HG03095 (cell line): Measurements from ENCODE around the gene HAUS6.
A peak's percentile ranks its signal among the peaks of the same experiment; 100 is the strongest.
"Not testable (repeated sequence)": the region's sequence is repeated elsewhere in the genome, so short reads cannot be mapped to it uniquely, and the experiment has no call there.

ENCODE experiments used
- ATAC-seq: cut with Tn5 transposase; IDR thresholded peaks from one replicate; pipeline ENCODE4 v1.9.1; 2021; ENCODE audit warnings: moderate library complexity; ENCODE audit not compliant: unreplicated experiment

The HAUS6 gene

DNA sequence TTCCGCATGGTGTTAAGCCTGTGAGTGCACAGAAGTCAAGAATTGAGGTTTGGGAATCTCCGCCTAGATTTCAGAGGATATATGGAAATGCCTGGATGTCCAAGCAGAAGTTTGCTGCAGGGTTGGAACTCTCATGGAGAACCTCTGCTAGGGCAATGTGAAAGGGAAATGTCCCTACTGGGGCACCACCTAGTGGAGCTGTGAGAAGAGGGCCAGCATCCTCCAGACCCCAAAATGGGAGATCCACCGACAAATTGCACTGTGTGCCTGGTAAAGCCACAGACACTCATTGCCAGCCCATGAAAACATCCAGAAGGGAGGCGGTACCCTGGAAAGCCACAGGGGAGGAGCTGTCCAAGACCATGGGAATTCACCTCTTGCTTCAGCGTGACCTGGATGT, 66.1 kb downstream of the HAUS6 start:
- ATAC-seq, result no peak

DNA sequence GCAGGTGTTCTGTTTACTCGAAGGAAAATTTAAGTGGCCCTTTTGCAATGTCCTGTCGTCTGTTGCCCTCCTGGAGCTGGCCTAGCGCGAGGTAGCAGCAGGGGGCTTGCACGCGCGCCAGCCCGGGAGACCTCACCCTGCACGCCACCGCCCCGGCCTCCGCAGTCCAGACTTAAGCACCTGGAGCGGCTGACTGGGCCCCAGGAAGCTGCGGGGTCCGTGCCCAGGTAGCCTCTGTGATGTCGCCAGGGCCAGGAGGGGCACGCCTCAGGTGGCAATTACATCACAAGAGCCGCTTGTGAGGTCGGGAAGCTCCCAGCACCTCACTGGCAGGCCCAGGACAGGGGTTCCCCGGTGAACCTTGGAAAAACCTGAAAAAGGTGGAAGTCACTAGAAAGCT, 69.7 kb downstream of the HAUS6 start, which contains the start of gene SAXO1:
TSS of gene SAXO1 (minus strand) at position 195 of the 400 bp plus-strand sequence. CDS start 301 bp downstream, outside the sequence.
- no peak for ATAC-seq

DNA sequence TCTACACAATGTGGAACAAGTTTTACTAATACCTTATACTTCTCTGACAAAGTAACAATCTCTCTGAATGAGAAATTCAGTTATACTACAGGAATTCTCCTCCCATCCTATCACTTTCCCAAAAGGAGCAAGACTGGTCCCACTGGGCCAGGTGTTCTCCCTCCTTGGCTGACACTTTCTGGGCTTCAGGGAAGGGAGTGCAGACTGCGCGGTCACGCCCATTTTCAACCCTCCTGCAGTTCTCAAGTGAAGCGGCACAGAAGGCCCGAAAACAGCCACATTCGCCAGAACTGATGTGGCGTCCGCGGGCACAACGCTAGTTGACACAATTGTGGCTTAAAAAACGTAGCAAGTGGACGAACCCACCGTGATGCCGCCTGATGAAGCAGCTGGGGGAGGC, 70.3 kb downstream of the HAUS6 start:
- no peak for ATAC-seq

DNA sequence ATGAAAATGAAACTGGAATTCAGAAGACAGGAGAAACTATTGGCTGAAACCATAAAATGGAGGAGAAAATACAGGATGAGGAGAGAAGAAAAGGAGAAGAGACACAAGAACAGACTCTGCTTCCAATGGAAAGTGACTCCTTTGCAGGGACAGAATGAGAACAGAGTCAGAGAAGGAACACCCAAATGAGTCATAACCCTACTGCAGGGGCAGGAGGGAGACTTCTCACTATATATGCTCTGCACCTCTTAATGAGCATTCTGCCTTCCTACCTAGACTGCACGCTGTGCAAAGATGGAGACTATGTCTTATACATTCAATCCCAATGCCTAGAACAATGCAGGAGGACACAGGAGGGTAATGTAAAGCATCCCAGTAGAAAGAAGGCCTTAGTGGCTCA, 71.8 kb downstream of the HAUS6 start:
- ATAC-seq, result peak; percentile 65

DNA sequence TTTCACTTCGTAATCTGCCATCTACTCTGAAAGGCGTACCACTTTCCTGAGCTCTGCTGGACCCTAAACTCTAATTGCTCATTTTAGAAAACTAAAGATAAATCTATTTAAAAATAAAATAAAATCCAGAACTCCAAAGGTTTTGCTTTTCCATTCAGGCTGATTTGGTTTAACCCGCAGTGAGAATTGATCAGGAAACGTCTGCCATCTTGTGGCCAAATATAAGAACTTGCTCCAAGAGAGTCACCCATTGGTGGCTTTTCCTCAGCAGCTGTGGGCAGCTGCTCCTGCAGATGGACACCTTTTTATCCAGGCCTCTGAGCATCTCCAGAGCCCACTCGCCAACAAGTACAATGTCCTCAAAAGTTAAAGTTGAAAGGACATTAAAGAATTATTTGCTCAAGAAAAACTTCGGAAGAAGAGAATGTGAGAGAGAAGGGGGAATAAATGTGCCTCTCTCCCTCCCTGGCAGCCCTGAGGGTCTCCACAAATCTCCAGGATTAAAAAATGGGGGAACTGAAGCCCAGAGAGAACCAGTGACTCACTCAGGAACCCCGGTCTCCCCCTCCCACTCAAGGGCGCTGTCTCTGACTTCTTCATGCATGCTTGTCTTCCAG, 73.8 kb downstream of the HAUS6 start:
- peak; percentile 56 for ATAC-seq

DNA sequence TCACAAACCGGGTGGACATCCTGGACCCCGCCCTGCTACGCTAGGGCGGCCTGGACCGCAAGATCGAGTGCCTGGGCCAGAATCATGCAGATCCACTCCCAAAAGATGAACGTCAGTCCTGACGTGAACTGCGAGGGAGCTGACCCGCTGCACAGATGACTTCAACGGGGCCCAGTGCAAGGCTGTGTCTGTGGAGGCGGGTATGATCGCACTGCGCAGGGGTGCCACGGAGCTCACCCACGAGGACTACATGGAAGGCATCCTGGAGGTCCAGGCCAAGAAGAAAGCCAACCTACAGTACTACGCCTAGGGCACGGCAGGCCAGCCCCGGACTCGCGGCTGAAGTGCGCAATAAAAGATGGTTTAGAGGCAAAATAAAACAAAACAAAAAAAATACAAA, 74.9 kb downstream of the HAUS6 start:
- ATAC-seq, result no peak

DNA sequence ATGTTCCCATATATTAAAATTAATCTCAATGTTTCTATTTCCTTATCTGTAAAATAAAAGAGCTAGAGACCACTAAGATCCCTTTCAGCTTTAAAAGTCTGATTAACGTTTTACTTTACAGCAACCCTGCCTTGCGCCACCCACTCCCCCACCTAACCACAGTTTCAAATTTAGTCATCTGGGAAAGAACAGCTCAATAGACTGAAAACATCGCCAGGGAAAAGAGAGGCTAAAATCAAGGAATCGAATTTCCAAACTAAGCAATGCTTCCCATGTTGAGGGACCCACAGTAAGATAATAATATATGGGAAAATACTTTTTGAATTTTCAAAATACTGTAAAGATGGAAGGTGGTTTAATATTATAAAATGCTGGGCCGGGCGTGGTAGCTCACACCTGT, 76.3 kb downstream of the HAUS6 start:
- ATAC-seq, result no peak

DNA sequence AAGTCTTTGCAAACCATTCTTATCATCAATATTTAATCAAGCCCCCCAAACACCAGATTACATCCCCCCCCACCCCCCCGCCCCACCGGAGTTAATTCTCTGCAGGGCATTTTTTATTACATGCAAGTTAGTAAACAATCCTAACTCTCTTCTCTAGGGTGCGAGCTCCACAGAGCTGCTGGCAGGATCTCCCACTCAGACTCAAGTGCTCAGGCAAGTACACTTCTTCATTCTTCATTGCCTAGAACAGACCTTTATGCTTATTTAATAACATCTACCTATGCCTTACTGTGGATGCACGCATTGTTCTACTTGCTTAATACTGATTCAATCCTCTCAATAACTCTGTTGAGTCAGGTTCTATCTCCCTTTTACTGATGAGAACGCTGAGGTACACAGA, 79.6 kb downstream of the HAUS6 start:
- no peak for ATAC-seq

DNA sequence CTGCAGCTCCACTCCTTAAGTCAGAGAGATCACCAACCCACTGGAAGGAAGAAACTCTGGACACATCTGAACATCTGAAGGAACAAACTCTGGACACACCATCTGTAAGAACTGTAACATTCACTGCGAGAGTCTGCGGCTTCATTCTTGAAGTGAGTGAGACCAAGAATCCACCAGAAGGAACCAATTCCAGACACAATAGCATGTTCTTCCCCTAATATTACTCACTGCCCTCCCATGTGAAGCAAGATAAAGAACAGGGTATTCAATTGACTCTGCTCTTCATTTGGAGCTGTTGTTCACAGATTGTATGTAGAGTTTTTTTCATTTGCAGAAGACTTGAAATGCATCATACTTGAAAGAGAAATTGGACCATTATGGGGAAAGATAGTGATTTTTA, 80.5 kb downstream of the HAUS6 start:
- ATAC-seq, result no peak

DNA sequence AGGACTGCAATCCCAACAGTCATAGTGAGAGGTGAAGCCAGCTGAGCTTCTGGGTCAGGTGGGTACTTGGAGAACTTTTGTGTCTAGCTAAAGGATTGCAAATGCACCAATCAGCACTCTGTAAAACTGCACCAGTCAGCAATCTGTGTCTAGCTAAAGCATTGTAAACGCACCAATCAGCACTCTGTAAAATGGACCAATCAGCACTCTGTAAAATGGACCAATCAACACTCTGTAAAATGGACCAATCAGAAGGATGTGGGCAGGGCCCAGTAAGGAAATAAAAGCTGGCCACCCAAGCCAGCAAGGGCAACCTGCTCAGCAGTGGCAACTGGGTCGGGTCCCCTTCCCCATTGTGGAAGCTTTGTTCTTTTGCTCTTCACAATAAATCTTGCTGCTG, 81.1 kb downstream of the HAUS6 start:
- not testable (repeated sequence) for ATAC-seq

DNA sequence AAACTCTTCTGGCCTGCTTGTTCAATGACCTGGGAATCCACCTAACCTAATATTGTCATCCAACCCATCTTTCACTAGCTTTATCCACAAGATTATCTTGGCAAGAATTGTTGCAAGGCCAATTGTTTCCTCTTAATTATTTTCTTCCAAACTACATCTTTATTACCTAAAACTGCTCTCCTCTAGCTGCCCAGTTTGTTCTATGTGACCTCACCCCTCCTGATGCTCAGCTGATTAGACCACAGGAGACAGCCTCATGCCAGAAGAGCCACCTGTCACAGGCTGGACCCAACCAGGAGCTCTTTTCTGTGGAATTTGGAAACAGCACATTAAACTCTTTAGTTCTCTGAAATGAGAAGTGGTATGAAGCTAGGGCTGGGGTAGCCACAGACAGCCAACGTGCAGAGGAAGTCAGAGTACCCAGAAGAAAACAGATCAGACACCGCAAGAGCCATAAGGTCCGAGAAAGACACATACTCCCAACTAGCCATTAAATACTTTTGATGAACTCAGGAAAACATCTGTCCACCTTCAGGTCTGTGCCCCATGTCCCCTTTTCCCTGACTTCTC, 81.7 kb downstream of the HAUS6 start:
- ATAC-seq, result no peak

DNA sequence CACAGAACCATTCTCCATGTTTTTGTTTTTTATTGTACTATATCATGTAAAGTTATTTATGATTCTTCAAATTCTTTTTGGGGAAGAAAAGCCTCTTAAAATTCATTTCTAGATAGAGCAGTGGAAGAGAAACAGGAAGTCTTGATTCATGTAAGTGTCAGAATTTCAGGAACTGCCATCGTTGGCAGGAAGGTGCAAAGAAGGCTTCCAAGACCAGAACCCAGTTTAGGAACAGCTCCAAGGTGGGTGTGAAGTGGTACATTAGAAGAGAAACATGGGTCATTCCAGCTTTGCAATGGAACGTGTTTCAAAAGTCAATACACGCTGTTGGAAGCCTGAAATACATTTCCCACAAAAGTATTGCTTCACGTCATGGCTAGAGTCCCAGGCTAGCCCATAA, 84.5 kb downstream of the HAUS6 start:
- no peak for ATAC-seq

DNA sequence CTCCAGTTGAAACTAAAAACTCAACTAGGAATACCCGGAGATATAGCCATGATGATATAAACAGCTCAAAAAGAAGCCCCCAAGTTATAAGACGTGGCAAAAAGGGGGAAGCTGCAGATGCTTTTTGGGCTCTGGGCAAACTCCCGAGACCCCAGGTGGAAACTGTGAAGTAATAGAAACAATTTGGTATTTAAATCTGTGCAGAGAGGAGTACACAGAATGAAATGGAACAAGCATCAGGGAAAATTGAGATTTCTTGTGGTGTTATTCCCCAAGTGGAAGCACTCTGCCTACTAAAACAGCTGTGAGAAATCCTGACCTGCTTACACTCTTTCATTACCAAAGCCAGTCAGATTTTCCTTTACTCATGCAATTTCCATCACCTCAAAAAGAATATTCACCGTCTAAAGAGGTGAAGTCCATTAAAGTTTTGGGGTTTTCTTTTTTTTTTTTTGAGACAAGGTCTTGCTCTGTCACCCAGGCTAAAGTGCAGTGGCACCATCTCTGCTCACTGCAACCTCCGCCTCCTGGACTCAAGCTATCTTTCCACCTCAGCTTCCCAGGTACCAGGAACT, 93.2 kb downstream of the HAUS6 start:
- no peak for ATAC-seq
